Measurements from ENCODE around the gene MMP15.
A peak's percentile ranks its signal among the peaks of the same experiment; 100 is the strongest.
"Not testable (repeated sequence)": the region's sequence is repeated elsewhere in the genome, so short reads cannot be mapped to it uniquely, and the experiment has no call there.

MMP15 gene

DNA sequence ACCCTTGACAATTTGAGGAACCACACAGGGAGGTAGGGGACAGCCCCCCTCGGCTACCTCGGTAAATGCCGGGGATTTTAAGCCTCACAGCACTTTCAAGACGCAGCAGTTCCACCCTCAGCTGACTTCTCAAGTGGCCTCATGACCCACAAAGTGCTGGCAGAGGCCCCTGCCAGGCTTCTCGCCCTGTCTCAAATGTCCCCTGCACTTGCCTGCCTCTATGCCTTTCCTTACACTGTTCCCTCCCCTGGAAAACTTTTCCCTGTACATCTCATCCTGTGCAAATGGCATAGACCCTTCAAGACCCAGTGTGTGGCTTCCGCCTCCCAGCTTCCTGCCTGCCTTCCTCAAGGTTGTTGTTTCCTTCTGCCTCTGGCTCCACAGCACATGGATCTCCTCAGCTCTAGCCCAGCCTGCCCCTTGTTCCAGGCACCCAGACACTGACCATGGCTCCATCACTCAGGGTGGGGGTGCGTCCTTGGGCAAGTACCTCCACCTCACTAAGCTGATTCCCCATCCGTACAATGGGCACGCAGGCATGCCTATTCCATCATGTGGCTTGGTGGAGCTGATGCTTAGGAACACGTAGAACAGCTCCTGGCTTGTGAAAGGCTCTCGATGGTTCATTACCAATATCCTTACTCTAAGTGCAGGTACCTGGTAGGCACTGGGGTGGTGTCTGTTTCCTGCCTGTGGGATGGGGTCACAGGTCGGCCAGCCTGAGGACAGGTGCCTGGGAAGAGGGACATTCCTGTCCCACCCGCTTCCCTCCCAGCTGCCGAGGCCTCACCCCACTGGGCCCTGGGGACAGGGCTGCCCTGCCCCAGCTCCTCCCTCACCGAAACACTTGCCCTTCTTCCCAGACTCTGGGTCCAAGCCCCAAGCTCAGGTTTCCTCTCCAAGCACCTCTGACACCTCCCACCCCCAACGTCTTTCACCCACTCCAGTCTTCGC is 24.0 kb downstream of the MMP15 start:
- DNase-seq (ENCODE audit: low read depth, low spot score) = no peak

DNA sequence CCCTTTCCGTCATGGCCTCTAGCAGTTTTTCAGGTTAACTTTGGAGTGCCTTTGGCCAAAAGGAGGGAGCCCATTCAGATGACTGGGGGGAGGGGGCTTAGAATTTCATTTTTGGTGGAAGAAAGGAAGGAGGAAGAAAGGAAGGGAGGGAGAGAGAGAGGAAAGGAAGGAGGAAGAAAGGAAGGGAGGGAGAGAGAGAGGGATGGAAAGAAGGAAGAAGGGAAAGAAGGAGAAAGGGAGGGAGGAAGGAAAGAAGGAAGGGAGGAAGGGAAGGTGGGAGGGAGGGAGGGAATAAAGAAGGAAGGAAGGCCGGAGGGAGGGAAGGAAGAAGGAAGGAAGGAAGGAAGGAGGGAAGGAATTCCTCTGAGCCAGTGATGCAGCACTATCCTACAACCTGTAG is 25.7 kb downstream of the MMP15 start:
- no peak for DNase-seq (ENCODE audit: low read depth, low spot score)

DNA sequence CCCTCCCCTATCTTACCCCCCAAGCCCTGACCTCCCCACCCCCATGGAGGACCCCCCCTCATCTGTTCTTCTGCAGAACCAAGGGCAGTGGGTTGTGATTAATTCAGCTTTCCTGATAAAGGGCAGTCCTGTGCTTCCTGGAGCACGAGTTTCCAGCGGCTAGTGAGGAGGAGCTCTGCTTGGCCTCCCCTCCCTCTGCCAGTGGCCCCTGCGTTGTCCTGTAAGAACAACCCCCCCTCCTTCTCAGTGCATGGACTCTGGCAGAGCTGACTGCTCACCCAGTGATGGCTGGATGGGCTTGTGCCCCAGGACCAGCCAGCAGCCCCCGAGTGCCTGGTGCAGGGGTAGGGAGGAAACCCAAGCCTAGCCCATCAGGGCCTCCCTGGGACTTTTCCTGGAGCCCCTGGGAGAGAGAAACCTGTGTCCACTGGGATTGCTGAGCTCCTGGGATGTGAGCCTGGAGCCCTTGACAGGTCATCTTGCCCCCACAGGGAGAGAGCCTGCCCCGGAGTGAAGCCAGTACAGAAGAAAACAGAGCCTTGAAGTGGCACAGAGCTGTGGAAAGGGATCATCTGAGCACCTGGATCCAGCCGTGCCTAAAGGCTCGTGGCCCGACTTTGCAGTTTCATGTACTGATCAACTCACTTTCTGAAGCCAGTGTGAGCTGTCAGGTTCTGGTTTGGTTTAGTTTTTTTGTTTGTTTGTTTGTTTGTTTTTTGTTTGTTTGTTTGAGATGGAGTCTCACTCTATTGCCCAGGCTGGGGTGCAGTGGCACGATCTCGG is 26.5 kb downstream of the MMP15 start:
- DNase-seq (ENCODE audit: low read depth, low spot score) = no peak

DNA sequence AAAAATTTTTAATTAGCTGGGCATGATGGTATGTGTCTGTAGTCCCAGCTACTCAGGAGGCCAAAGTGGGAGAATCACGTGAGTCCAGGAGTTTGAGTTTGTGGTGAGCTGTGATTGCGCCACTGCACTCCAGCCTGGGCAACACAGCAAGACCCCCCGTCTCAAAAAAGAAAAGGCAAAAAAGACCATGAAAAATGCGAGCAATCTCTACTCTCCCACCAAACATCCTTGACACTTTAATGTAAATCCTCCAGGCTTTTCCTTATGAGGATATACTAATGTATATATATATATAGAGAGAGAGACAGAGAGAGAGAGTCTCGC is 28.1 kb downstream of the MMP15 start:
- no peak for DNase-seq (ENCODE audit: low read depth, low spot score)

DNA sequence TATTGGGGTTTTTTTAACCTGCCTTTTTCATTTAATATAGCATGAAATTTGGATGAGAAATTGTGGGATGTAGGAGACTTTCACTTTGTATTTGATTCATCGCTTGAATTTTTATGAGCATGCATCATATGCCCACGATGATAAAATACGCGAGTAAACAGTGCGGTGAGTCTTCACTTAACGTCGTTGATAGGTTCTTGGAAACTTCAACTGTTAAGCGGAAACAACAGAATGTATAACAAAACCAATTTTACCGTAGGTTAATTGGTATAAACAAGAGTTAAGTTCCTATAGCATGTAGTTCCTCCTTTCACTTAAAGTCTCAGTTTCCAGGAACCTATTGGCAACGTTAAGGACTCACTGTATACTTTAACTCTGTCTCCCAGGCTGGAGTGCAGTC is 28.7 kb downstream of the MMP15 start:
- no peak for DNase-seq (ENCODE audit: low read depth, low spot score)

DNA sequence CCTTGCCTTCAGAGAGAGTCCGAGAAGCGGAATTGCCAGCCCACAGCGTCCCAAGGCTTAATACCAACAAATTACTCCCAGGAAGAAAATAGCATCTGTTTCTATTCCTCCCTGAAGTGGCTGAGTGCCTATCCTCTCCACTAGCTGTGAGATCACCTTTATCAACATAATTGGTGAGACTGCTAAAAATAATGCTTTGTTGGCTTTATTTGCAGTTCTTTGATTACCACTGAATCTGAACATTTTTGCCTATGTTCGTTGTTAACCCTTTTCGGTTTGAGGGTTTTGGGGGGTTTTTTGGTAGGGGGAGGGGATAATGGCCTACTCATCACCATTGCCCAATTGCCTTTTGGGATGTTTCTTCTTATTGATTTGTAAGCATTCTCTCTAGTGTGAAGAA is 31.0 kb downstream of the MMP15 start:
- DNase-seq (ENCODE audit: low read depth, low spot score) = no peak

DNA sequence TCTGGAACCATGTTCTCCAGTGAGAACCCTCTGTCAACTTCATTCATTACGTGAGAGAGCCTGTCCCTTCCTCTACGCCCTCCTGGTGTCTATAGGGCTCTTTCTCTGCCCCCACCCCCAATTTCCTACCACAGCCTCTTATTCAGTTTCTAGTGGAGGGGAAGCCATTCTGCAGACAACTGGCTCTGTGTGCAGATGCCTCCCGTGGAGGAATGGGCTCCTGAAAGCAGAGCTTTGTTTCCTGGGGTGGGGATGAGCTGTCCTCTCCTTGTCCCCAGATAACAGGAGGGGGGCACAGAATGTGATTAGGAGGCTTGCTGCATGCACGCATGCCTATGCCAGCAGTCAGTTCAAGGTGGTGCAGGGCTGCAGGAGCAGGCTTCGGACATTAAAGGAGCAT is 31.6 kb downstream of the MMP15 start:
- no peak for DNase-seq (ENCODE audit: low read depth, low spot score)

DNA sequence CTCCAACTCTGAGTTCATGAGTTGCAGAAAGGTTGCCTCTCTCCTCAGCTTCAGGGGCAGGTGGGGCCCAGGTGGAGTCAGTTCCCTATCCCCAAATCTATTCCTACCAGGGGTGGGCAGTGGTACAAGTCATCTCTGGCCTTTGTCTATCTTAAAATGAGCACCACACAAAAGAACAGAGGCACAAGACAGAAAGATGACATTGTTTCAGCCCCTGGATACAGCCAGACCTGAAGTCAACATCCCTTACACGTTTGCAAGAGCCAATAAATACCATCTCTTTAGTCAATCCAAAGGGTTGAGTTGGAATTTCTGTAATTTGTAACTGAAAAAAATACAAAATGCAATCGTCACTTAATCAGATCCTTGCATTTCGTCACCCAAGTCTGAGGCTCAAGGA is 32.2 kb downstream of the MMP15 start:
- DNase-seq (ENCODE audit: low read depth, low spot score) = no peak

DNA sequence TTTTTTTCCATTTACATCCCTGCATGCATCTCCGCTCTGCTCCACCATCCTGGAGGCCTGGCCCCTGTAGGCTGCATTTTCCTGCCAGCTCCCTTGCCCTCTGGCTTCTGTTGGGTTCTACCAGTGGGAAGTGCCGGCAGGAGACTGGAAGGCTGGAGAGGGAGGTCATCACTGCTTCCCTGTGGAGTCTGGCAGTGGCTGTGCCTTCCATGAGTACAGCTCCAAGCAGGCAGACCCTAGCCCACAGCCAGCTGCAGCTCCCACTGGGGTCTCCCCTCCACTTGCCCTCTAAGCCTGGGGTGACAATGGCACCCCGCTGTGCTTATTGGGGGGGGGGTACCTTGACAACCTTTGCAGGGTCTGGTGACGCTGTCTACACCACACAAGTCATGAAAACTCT is 37.3 kb downstream of the MMP15 start:
- DNase-seq (ENCODE audit: low read depth, low spot score) = peak; percentile 18

DNA sequence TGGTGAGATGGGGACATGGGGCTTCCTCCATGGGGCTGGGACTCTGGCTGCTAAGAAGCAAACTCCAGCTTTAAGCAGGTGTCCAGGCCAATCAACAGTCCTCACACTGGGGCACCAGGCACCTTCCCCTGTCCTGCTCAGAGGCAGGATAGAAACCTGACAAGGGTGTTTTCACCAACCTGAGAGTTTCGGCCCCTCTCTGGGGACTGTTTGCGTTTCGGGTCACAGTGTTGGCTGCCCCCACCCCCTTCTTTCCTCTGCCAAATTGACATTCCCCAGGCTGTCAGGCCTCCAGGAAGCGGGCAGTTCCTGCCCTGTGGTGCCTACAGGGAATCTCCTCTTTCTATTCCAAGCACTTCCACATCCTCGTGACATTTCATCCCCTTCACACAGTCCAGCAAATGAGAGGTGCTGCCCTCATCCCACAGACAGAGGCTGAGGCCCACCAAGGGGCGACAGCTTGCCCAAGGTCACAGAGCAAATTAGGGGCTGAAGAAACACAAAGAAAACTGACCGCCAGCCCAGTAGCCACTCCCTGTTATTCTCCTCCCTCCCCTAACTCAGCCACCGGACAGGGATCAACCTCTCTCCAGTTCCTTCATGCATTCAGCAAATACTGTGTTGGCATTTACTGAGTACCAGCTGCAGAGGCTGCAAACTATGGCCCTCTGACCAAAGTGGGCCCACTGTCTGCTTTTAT is 38.0 kb downstream of the MMP15 start:
- DNase-seq (ENCODE audit: low read depth, low spot score) = no peak

DNA sequence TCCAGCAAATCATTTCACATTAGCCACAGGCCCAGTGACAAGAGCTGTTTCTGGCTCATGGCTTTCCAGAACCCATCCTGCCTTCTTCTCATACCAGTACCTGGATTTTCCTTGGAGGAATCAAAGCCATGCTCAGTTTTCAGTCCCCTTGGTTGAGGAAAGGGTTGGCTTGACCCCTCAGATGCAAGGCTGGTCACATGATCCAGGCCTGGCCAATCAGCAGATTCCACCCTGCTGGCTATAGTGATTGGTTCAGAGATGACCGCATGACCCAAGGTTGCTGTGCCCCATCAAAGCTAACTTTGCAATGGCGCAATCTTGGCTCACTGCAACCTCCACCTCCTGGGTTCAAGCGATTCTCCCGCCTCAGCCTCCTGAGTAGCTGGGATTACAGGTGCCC is 45.0 kb downstream of the MMP15 start:
- DNase-seq (ENCODE audit: low read depth, low spot score) = no peak

DNA sequence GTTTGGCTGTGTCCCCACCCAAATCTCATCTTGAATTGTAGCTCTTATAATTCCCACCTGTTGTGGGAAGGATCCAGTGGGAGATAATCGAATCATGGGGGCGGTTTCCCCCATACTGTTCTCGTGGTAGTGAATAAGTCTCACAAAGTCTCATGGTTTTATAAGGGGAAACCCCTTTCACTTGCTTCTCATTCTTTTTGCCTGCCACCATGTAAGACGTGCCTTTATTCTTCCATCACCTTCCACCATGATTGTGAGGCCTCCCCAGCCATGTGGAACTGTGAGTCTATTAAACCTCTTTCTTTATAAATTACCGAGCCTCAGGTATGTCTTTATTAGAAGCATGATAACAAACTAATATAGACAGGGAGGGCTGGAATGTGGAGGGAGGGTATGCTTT is 46.6 kb downstream of the MMP15 start:
- not testable (repeated sequence) for DNase-seq (ENCODE audit: low read depth, low spot score)

DNA sequence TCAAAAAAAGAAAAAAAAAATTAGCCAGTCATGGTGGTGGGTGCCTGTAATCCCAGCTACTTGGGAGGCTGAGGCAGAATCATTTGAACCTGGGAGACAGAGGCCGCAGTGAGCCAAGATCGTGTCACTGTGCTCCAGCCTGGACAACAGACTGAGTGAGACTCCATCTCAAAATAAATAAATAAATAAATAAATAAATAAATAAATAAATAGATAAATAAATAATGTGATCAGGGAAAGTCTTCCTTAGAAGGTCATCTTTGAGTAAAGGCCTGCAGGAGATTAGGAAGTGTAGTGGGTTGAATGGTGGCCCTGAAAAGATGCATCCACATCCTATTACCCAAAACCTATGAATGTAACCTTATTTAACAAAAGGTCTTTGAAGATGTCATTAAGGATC is 47.5 kb downstream of the MMP15 start:
- not testable (repeated sequence) for DNase-seq (ENCODE audit: low read depth, low spot score)

DNA sequence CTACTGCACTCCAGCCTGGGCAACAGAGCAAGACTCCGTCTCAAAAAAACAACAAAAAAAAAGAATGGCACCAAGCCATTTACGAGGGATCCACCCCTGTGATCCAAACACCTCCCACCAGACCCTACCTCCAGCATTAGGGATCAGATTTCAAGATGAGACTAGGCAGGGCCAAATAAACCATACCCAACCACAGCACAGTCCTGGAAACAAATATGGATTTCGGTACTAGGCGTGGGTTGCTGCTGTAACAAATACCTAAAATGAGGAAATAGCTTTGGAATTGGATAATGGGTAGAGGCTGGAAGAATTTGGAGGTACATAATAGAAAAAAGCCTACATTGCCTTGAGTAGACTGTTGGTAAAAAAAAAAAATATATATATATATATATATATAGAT is 49.1 kb downstream of the MMP15 start:
- DNase-seq (ENCODE audit: low read depth, low spot score) = no peak

DNA sequence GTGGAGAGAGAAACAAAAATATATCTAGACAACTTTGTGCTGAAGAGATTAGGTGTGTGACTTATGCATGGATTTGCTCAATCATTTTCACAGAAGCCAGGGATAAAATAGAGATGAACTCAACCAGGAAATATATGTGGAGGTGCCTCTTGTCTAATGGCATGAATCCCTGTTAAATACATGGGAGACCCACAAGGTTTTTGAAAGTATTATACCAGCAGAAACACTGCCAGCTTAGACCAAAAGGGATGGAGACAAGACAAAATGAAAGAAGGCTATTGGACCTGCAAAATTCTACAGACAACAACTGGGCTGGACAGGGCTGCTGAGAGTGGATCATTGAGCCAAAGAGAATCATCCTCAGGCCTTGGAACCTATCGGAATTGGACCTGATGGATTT is 51.0 kb downstream of the MMP15 start:
- no peak for DNase-seq (ENCODE audit: low read depth, low spot score)

DNA sequence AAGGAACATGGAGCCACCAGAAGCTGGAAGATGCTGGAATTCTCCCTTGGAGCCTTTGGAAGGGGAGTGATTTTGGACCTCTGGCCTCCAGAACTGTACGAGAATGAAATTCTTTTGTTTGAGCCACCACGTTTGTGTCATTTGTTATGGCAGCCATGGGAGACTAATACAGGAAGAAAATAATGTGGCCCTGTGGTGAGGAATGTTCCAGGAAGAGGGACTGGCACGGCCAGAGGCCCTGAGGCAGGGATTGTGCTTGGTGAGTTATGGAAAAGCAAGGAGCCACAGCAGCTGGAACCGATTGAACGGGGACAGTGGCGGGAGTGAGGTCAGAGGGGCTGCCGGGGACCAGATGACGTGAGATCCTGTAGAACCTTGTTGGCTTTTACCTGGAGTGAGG is 52.2 kb downstream of the MMP15 start:
- DNase-seq (ENCODE audit: low read depth, low spot score) = no peak

DNA sequence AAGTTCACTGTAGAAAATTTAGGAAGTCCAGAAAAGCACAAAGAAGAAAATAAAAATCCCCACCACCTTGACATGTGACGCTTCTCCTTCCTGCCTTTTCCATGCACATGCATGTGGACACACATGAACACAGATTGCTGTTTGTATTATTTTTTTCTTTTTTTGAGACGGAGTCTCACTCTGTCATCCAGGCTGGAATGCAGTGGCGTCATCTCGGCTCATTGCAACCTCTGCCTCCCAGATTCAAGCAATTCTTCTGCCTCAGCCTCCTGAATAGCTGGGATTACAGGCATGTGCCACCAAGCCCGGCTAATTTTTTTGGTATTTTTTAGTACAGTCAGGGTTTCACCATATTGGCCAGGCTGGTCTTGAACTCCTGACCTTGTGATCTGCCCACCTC is 55.1 kb downstream of the MMP15 start:
- not testable (repeated sequence) for DNase-seq (ENCODE audit: low read depth, low spot score)

DNA sequence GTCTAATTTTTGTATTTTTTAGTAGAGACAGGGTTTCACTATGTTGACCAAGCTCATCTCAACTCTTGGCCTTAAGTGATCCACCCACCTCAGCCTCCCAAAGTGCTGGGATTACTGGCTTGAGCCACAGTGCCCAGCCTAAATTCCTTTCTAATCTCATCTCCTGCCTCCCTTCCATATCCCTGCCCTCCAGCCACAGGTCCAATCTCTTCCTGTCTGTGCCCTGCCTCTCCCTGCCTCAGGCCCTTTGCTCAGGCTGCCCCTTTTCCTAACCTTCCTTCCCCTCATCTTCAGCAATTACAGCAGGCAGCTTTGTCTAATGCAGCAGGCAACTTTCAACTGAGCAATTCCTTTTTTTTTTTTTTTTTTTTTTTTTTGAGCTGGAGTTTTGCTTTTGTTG is 56.8 kb downstream of the MMP15 start:
- no peak for DNase-seq (ENCODE audit: low read depth, low spot score)

DNA sequence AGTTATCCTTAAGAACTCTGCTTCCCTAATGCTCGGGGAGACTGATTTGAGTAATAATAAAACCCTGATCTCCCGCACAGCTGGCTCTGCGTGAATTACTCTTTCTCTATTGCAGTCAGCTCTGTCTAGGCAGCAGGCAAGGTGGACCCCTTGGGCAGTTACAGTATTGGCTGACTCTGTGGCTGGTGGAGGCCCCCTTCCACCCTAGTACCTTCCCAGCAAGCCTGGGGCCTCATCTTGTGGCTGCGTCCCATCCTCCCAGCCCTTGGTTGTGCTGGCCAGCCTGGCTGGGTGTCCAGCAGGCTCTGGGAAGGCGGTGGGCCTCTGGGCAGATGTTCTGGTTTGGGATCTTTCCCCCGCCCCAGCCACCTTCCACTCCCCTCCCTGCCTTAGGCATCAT is 59.1 kb downstream of the MMP15 start:
- DNase-seq (ENCODE audit: low read depth, low spot score) = no peak

DNA sequence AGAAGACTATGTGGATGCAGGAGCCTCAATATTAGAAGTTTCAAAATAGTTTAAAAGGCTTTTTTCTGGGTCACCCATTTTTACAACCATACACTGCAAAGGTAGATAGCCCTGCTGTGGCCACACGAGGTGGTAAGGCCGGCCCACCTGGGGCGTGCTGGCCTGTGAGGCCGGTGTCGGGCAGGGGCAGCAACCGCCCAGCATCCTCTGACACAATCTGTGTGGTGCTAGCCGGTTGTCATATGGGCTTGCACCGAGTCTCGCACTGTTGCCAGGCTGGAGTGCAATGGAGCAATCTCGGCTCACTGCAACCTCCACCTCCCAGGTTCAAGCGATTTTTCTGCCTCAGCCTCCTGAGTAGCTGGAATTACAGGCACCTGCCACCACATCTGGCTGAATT is 59.6 kb downstream of the MMP15 start:
- DNase-seq (ENCODE audit: low read depth, low spot score) = no peak

DNA sequence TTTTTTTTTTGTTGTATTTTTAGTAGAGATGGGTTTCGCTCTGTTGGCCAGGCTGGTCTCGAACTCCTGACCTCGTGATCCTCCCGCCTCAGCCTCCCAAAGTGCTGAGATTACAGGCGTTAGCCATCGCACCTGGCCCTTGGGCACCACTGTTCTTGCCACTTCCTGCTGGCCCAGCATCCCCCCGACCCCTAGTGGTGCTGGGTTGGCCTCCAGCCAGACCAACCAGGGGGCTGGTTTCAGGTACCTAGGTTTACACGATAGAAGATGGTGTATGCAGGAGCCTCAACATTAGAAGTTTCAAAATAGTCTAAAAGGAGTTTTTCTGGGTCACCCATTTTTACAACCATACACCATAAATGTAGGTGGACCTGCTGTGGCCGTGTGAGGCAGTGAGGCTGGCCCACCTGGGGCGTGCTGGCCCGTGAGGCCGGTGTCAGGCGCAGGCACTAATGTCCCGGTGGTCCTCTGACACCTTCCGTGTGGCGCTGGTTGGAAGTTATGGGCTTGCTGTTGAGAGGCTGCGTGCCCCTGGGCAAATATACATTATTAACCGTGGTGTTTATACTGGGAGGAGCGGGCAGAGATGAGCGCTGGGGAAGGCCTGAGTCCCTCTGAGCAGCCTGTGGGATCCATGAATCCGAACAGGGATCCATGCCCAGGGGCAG is 60.2 kb downstream of the MMP15 start:
- no peak for DNase-seq (ENCODE audit: low read depth, low spot score)

All from smooth muscle cell of the brain vasculature (primary cell).